T47D (cell line): Measurements from ENCODE around the gene SLC35G6.
"Not testable (repeated sequence)": the region's sequence is repeated elsewhere in the genome, so short reads cannot be mapped to it uniquely, and the experiment has no call there.

Experiments
- DNase-seq, 2 experiments: peaks; one replicate each; pipeline versions ENCODE4 v3.0.0 to v3.0.0-alpha.2; 2011 to 2012; ENCODE audit warnings: low read depth in 1 of 2, low spot score in 1 of 2
- JUND ChIP-seq: IDR thresholded peaks from 2 replicates; pipeline ENCODE4 v1.6.1; 2012; ENCODE audit warnings: low read depth
- in situ Hi-C: cut with HindIII; loops from 2 replicates; pipeline ENCODE4 v1.10.0; 2016; ENCODE audit warnings: low sequenced_read_pairs, low pct_unique_long_range_greater_than_20kb

SLC35G6 gene

DNA sequence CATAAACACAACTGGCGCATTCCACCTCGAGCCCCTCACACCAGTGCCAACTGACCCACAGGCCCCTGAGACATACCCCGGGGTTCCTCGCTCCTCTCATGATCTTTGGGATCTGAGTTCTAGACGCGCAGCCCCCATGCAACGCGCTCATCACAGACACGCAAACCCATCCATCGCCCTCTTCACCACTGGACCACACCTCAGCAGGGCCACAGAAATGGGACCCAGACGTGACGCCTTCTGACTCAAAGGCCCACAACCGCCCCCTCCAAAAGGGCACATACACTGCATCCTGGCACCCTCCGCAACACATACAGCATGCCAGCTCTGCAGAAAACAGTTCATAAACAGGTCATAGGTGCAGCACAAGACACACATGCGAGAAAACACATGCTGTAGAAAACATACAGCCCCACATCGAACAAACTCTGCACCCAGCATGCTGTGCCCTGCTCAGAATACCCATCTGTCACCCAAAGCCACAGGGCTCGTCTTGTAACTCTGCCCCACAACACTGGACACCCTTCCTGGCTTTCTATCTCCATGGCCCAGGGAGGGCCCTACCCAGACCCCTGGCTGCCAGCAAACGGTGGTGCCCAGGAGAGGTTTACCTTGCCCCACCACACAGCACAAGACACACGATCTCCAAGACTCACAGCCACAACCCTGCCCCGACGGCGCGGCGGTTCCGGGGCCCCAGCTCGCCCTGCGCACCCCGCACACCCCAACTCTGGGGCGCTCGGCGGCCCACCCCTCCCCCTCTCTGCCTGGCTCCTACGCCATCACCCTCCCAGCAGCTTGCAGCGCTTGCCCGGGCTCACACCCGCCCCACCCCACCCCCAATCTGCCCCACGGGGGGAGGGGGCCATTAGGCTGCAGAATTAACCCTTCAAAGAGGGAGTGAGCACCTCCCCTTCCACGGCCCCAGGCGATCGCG, 2.7 kb upstream of the SLC35G6 start:
- in situ Hi-C loops, result no loop called here
- DNase-seq, result peak; percentile 56
- TF ChIP-seq JUND, result no peak

DNA sequence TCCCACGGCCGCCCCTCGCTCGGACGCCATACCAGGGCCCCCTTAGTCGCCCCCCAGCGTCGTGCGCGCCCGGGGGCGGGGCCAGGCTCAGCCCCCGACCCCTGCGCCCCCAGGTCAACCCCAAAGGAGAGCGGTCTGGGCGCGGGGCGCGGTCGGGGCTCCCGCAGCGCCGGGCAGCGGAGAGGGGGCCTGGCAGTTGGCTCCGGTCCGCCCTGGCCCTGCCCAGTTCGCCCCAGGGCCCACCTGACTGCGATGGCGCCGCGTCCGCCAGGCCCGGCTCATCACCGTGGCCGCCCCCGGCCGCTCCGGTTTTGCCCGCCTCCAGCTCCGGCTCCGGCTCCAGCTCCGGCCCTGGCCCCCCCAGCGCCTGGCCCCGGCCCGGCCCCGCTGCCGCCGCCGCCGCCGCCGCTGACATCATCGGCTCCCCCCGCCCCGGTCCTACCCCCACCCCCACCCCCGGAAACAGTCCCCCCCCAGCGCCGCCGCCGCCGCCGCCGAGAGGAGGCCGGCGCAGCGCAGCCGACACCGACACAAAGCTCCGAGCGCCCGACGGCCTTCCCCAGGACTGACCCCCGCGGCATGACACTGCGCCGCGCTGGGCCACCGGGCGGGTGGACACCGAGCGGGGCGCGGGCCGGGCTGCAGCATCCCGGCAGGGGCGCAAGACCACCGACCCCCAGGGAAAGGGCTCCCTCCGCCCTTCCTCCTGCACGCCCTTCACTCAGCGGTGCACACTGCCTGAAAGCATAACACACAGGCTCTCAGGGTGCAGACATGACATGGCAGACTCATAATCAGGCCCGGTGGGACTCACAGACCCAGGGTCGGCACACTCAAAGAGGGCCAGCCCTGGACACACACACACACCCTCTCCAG, 1.8 kb upstream of the SLC35G6 start, which contains the start of gene ZBTB4:
Gene ZBTB4 (minus strand): TSS at position 419 of the 876 bp plus-strand sequence. CDS start 12,830 bp downstream, outside the sequence.
- no peak for TF ChIP-seq JUND
- in situ Hi-C loops, result no loop called here
- peak; percentile 47 to 56 for DNase-seq

DNA sequence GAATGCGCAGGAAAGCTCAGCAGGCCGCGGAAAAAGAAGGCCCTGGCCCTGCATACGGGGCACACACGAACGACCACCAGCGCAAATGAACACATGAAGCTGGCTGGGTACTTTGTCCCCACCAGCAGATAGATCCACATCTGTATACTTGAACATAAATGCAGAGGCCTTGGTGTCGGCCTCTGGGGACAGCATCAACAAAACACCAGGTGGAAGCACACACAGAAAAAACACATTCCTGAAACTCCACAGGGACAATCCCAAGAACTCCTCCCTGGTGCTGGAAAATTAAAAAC, 1.2 kb upstream of the SLC35G6 start:
- TF ChIP-seq JUND, result no peak
- no peak for DNase-seq
- in situ Hi-C loops, result no loop called here

DNA sequence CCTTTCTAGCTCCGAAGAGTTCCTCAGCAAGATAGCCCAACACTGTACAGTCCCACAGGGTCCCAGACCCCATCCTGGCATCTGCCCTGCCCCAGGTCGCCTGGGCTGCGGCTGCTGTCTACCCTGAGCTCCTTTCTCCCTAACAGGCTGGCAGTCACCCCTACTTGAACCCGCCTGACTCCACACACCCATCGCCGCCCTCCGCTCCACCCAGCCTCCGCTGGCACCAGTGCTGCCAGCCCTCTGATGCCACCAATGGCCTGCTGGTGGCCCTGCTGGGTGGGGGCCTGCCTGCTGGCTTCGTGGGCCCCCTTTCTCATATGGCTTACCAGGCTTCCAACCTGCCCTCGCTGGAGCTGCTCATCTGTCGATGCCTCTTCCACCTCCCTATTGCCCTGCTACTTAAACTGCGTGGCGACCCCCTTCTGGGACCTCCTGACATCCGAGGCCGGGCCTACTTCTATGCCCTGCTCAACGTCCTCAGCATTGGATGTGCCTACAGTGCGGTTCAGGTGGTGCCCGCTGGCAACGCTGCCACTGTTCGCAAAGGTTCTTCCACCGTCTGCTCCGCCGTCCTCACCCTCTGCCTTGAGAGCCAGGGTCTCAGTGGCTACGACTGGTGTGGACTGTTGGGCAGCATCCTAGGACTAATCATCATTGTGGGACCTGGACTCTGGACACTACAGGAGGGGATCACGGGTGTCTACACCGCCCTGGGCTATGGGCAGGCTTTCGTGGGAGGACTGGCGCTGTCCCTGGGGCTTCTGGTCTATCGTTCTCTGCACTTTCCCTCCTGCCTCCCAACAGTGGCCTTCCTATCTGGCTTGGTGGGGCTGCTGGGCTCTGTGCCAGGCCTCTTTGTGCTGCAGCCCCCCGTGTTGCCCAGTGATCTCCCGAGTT, 846 bp downstream of the SLC35G6 start:
- in situ Hi-C loops, DNase-seq: not testable (repeated sequence)

DNA sequence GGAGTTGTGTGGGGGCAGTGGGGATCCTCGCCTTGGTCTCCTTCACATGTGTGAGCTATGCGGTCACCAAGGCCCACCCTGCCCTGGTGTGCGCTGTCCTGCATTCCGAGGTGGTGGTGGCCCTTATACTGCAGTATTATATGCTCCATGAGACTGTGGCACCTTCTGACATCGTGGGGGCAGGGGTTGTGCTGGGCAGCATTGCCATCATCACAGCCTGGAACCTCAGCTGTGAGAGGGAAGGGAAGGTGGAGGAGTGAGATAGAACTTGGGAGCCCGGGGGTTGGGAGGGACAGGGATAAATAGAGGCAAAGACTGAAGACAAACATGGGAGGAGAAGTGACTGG, 1.5 kb downstream of the SLC35G6 start:
- in situ Hi-C loops, result not testable (repeated sequence)

DNA sequence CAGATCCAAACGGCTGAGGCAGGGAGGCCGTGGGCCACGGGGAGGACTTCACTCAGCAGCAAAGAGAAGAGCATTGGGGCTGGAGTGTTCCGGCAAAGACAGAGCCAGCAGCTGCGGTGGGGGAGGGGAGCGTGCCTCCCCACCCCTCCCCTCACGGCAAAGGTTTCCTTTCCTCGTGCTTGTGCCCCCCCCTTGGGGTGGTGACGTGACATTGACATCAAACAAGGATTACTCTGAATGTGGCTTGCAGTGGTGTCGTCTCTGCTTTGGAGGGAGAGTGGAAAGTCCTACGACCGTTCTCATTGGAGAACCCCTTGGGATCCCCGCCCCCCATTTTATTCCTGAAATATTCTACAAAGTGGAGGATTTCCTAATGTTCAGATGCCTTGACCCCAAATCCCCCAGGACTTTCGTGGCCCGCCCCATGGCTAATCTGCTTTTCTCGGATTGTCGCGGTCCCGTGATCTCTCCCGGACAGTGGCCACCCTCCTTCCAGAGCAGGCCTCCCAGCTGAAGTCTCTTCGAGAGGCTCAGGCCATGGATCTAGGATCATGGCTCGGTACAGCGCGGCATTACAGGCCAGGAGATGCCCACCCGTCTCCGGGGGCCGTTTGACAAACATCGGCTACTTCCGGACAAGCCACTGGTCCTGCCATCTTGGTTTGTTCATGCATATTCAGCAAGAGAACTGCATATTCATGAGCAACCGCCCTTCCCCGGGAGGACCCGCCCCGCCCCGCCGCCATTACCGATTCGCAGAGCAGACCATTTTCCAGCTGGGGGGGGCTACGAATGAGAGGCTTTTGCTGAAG, 2.2 kb downstream of the SLC35G6 start:
- in situ Hi-C loops, result no loop called here
- no peak for TF ChIP-seq JUND

More for the DNA sequence above, 1.5 kb downstream of the SLC35G6 start:
- DNase-seq, result not testable (repeated sequence)

DNA sequence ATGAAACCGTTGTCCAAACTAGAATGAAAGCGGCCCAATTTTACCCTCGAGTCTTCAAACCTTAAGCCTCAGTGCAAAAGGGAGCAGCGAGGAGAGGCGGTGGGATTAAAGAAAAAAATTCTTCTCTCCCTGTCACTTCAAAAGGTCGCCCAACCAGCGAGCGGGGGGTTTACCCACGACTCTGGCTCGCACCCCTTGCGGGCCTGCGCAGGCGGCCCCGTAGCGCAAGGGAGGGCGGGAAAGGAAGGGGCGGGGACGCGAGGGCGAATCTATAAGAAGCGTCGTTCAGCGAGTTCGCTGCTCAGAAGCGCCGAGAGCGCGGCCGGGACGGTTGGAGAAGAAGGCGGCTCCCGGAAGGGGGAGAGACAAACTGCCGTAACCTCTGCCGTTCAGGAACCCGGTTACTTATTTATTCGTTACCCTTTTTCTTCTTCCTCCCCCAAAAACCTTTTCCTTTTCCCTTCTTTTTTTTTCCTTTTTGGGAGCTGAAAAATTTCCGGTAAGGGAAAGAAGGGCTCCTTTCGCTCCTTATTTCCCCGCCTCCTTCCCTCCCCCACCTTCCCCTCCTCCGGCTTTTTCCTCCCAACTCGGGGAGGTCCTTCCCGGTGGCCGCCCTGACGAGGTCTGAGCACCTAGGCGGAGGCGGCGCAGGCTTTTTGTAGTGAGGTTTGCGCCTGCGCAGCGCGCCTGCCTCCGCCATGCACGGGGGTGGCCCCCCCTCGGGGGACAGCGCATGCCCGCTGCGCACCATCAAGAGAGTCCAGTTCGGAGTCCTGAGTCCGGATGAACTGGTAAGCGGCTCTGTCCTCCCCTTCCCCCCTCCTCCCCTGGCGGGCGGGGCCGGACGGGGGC, 3.0 kb downstream of the SLC35G6 start, which contains the start of gene POLR2A:
Gene POLR2A (plus strand): TSS at position 300 of the 852 bp plus-strand sequence.
- in situ Hi-C loops, result no loop called here
- no peak for TF ChIP-seq JUND
- DNase-seq, result peak; percentile 79 to 97

More for the DNA sequence above, 2.2 kb downstream of the SLC35G6 start:
- DNase-seq, result peak; percentile 72 to 92

DNA sequence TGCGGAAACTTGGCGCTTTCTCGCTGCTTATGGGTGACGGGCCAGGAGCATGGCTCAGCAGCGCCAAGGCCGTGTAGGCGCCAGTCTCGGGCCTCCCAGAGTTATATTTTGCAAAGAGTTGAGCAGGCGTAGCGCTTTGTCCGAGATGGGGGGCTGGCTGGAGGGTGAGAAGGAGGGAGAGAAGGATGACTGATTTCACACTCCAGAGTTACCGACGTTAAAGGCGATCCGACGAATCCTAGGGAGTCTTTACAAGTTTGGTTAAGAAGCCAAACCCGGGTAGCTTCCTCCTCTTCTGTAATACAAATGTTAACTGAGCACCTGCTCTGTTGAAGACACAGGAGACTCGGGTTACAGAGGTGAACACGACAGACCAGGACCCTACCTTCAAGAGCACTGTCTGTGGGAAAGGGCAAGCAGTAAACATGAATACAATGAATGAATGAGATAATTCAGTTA, 3.7 kb downstream of the SLC35G6 start:
- no peak for TF ChIP-seq JUND
- DNase-seq, result no peak
- in situ Hi-C loops, result no loop called here

DNA sequence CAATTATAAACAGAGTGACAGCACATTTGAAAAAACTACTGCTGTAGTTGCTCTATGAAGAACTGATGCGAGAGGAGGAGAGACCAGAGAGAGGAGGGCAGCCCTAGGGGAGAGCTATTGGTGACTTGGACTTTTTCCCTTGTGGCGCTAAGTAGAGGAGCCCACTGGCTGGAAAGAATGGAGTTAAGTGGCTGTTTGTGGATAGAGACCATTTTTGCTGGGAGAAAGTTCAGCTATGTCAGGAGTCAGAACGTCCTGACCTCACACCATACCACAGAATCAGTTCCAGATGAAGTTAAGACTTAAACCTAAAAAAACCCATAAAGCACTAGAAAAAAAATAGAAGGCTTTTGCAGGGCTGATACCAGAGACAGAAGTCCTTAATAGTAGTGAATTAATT, 4.9 kb downstream of the SLC35G6 start:
- no peak for TF ChIP-seq JUND
- DNase-seq, result no peak
- in situ Hi-C loops, result no loop called here

DNA sequence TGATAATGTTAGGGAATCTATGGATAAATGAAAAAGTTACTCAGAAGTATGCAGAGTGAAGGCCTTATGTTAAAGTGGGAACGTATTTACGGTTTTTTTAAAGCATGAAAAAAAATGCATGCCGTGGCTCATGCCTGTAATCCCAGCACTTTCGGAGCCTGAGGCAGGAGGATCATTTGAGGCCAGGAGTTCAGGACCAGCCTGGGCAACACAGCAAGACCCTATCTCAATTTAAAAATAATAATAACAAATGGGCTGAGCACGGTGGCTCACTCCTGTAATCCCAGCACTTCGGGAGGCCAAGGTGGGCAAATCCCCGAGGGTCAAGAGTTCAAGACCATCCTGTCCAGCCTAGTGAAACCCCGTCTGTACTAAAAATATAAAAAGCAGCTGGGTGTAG, 8.9 kb downstream of the SLC35G6 start:
- no peak for TF ChIP-seq JUND
- in situ Hi-C loops, result no loop called here
- no peak for DNase-seq

DNA sequence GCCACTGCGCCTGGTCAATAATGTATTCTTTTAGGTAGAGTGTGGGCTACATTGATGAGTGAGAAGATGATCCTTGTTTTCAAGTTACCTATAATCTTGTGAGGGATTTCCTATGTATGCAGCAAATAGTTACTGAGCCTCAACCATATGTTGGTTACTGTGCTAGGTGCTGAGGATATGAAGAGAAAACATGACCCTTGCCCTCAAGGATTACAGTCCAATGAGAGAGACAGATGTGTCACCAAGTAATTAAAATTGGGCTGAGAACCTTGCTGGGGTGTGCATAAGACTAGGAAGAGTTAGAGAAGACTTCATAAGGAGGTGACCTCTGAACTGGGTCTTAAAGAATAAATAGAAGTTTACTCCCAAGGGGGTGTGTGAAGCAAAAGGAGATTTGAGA, 10.3 kb downstream of the SLC35G6 start:
- in situ Hi-C loops, result no loop called here
- TF ChIP-seq JUND, result no peak
- DNase-seq, result no peak
